Measurements from ENCODE around the gene EPB41L4B.
"Not testable (repeated sequence)": the region's sequence is repeated elsewhere in the genome, so short reads cannot be mapped to it uniquely, and the experiment has no call there.

EPB41L4B gene

GRCh38 chr9:109295221-109296130, 25.4 kb downstream of the EPB41L4B start:
- DNase-seq, result no peak

- no peak for DNase-seq
Measured at GRCh38 chr9:109290385-109290784, 30.5 kb downstream of the EPB41L4B start.

- DNase-seq, result no peak
Measured at GRCh38 chr9:109289931-109290330, 30.9 kb downstream of the EPB41L4B start.

- no peak for DNase-seq
Measured at GRCh38 chr9:109289186-109289585, 31.7 kb downstream of the EPB41L4B start.

- no peak for DNase-seq
Measured at GRCh38 chr9:109286981-109287380, 33.9 kb downstream of the EPB41L4B start.

- DNase-seq, result no peak
Measured at GRCh38 chr9:109286571-109286977, 34.3 kb downstream of the EPB41L4B start.

- not testable (repeated sequence) for DNase-seq
Measured at GRCh38 chr9:109283672-109284071, 37.2 kb downstream of the EPB41L4B start.

GRCh38 chr9:109283012-109283411, 37.8 kb downstream of the EPB41L4B start:
- DNase-seq, result no peak

- no peak for DNase-seq
Measured at GRCh38 chr9:109282302-109282701, 38.6 kb downstream of the EPB41L4B start.

GRCh38 chr9:109281518-109281917, 39.3 kb downstream of the EPB41L4B start:
- DNase-seq, result no peak

- no peak for DNase-seq
Measured at GRCh38 chr9:109278848-109279247, 42.0 kb downstream of the EPB41L4B start.

- no peak for DNase-seq
Measured at GRCh38 chr9:109278216-109278615, 42.6 kb downstream of the EPB41L4B start.

GRCh38 chr9:109277451-109277850, 43.4 kb downstream of the EPB41L4B start:
- no peak for DNase-seq

- no peak for DNase-seq
Measured at GRCh38 chr9:109276469-109277440, 44.1 kb downstream of the EPB41L4B start.

GRCh38 chr9:109274884-109275730, 45.8 kb downstream of the EPB41L4B start:
- DNase-seq, result no peak

GRCh38 chr9:109273869-109274268, 47.0 kb downstream of the EPB41L4B start:
- DNase-seq, result no peak

- no peak for DNase-seq
Measured at GRCh38 chr9:109272745-109273144, 48.1 kb downstream of the EPB41L4B start.

- DNase-seq, result no peak
Measured at GRCh38 chr9:109272045-109272444, 48.8 kb downstream of the EPB41L4B start.

GRCh38 chr9:109270971-109271925, 49.6 kb downstream of the EPB41L4B start:
- no peak for DNase-seq

GRCh38 chr9:109270441-109270840, 50.4 kb downstream of the EPB41L4B start:
- no peak for DNase-seq

GRCh38 chr9:109269839-109270238, 51.0 kb downstream of the EPB41L4B start:
- DNase-seq, result no peak
